GM23338 (cell line): ENCODE results near the gene DYSF. TPM values are rescaled to one million over a fixed set of nuclear protein-coding genes. Genes with fewer than 3 reads are reported as not detected.
A peak's percentile ranks its signal among the peaks of the same experiment; 100 is the strongest.

ENCODE experiments used
- ATAC-seq: fragments of 200-7000 bp; cut with Tn5 transposase; 3 replicates; pipeline ENCODE4 v1.9.1; 2020
- DNase-seq: peaks from one replicate; pipeline ENCODE4 v3.0.0-alpha.2; 2015; ENCODE audit warnings: low spot score
- H2AFZ ChIP-seq: fragments of 200-600 bp; sonication (generic); 2 replicates; pipeline ENCODE4 v1.8.0; 2016; ENCODE audit warnings: antibody characterized with exemption, mild to moderate bottlenecking, moderate library complexity
- H3F3A ChIP-seq: fragments of 200-600 bp; sonication (generic); replicated peaks from 2 replicates; pipeline ENCODE4 v1.8.0; 2017; ENCODE audit warnings: antibody characterized with exemption, mixed run types, low read depth
- H3K27ac ChIP-seq: fragments of 200-600 bp; sonication (generic); 2 replicates; pipeline ENCODE4 v1.6.1; 2016; ENCODE audit warnings: low read depth
- H3K27me3 ChIP-seq: fragments of 200-600 bp; sonication (generic); 2 replicates; pipeline ENCODE4 v1.8.0; 2016; ENCODE audit warnings: mild to moderate bottlenecking, mixed run types, moderate library complexity; ENCODE audit not compliant: insufficient read depth
- H3K36me3 ChIP-seq: fragments of 200-600 bp; sonication (generic); 2 replicates; pipeline ENCODE4 v1.8.0; 2016; ENCODE audit warnings: mild to moderate bottlenecking; ENCODE audit not compliant: insufficient read depth
- H3K4me1 ChIP-seq: fragments of 200-600 bp; sonication (generic); 2 replicates; pipeline ENCODE4 v1.8.0; 2016; ENCODE audit warnings: mild to moderate bottlenecking, moderate library complexity; ENCODE audit not compliant: insufficient read depth
- H3K4me2 ChIP-seq: fragments of 200-600 bp; sonication (generic); 2 replicates; pipeline ENCODE4 v1.7.1; 2017; ENCODE audit warnings: mixed run types
- H3K4me3 ChIP-seq: fragments of 200-600 bp; sonication (generic); 2 replicates; pipeline ENCODE4 v1.6.1; 2016; ENCODE audit warnings: mixed run types
- H3K79me2 ChIP-seq: fragments of 200-600 bp; sonication (generic); replicated peaks from 2 replicates; pipeline ENCODE4 v1.8.0; 2017; ENCODE audit warnings: mild to moderate bottlenecking; ENCODE audit not compliant: insufficient read depth
- H3K9me2 ChIP-seq: fragments of 200-600 bp; sonication (generic); 2 replicates; pipeline ENCODE4 v1.8.0; 2017; ENCODE audit not compliant: insufficient read depth
- H4K20me1 ChIP-seq: fragments of 200-600 bp; sonication (generic); replicated peaks from 2 replicates; pipeline ENCODE4 v1.8.0; 2017; ENCODE audit warnings: mild to moderate bottlenecking; ENCODE audit not compliant: insufficient read depth
- H3K27ac Mint-ChIP-seq: 2 replicates; pipeline ENCODE4 v1.8.0; 2020; ENCODE audit warnings: inconsistent platforms, mild to moderate bottlenecking, moderate library complexity, mixed read lengths
- H3K27me3 Mint-ChIP-seq: 3 replicates; pipeline ENCODE4 v1.8.0; 2022; ENCODE audit warnings: low read depth, mild to moderate bottlenecking, moderate library complexity, mixed read lengths, inconsistent platforms; ENCODE audit not compliant: insufficient read depth, poor library complexity
- H3K36me3 Mint-ChIP-seq: 3 replicates; pipeline ENCODE4 v1.8.0; 2021; ENCODE audit warnings: low read depth, mild to moderate bottlenecking, inconsistent platforms, moderate library complexity, mixed read lengths
- H3K4me1 Mint-ChIP-seq: 3 replicates; pipeline ENCODE4 v1.8.0; 2020; ENCODE audit warnings: mild to moderate bottlenecking, inconsistent platforms, mixed read lengths
- H3K4me3 Mint-ChIP-seq: 3 replicates; pipeline ENCODE4 v1.8.0; 2021; ENCODE audit warnings: moderate library complexity, mild to moderate bottlenecking, inconsistent platforms, mixed read lengths
- H3K9me3 Mint-ChIP-seq: 3 replicates; pipeline ENCODE4 v1.8.0; 2020; ENCODE audit warnings: moderate library complexity, mild to moderate bottlenecking, inconsistent platforms, mixed read lengths
- CTCF ChIP-seq, 2 experiments: fragments of 200-600 bp in 1 of 2; sonication (generic) in 1 of 2; conservative IDR thresholded peaks; 2 replicates each; pipeline versions ENCODE4 v1.5.1 to v1.6.1; 2016 to 2017; ENCODE audit warnings: antibody characterized with exemption in 2 of 2, low read depth in 2 of 2, mild to moderate bottlenecking in 2 of 2, moderate library complexity in 1 of 2
- EZH2 ChIP-seq: fragments of 200-600 bp; sonication (generic); IDR thresholded peaks from one replicate; pipeline ENCODE4 v1.8.0; 2017; ENCODE audit warnings: antibody characterized with exemption, mild to moderate bottlenecking, low read depth; ENCODE audit not compliant: unreplicated experiment
- JUNB ChIP-seq: IDR thresholded peaks from one replicate; pipeline ENCODE4 v1.6.1; 2016; ENCODE audit warnings: antibody characterized with exemption; ENCODE audit not compliant: unreplicated experiment
- ZNF462 ChIP-seq: fragments of 250-450 bp; sonication (Bioruptor Pico); IDR thresholded peaks from 2 replicates; pipeline ENCODE4 v1.5.0; 2020; ENCODE audit warnings: mild to moderate bottlenecking, moderate library complexity
- polyA plus RNA-seq: library from polyadenylated mRNA; unstranded; fragments of >200 nt; fragmentation: Nextera tagmentation; extraction: Ambion mirVana; gene quantifications from 2 replicates; pipeline ENCODE4 v1.2.1, GENCODE V29; 2016
- total RNA-seq: library from RNA; depleted of rRNA; stranded (reverse); fragments of >200 nt; shearing (Covaris generic); gene quantifications from 2 replicates; pipeline ENCODE4 v1.2.3, GENCODE V29; 2014
- TF ChIP-seq, protein P1 (sequence below): IDR thresholded peaks from 2 replicates; pipeline ENCODE4 v1.6.1; 2016; ENCODE audit warnings: antibody characterized with exemption
- TF ChIP-seq, protein P2 (sequence below): IDR thresholded peaks from one replicate; pipeline ENCODE4 v1.6.1; 2018; ENCODE audit warnings: antibody characterized with exemption; ENCODE audit not compliant: unreplicated experiment

Gene DYSF
- total and polyA plus RNA-seq, 2 experiments from 2014 or later: 7.3 to 21.3 TPM

DNA sequence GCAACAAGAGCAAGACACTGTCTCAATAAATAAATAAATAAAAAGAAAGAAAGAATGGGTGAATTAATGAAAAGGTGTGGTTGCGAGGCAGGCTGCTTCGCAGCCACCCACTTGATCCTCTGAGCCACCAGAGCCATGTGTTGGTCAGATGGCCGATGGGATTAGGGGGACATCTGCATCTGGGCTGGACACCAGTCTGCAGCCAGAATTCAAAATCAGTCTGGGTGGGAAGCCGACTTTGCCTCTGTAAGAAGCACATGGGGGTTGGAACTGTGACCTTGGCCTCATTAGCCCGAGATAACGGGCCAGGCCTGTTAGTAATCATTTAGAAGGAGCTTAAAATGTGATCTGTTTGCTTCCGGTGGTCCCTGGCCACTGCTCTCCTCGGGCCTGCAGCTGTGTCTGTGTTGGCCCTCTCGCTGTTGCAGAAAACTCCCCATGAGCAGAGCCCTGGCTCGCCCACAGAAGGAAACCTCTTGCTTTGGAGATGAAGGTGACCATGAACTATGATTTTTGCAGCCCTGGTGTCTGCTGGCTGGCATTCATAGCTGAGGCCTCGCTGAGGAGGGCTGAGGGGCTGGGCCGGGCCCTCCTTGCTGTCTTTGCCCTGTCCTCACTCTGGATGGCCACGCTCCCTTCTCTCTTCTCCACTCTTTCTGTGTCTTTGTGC, 94.4 kb downstream of the DYSF start (continued):
- TF ChIP-seq ZNF462 (CRISPR knock-in tag) (no peak), EZH2 (no peak), JUNB (no peak)
- TF ChIP-seq, protein P1, sequence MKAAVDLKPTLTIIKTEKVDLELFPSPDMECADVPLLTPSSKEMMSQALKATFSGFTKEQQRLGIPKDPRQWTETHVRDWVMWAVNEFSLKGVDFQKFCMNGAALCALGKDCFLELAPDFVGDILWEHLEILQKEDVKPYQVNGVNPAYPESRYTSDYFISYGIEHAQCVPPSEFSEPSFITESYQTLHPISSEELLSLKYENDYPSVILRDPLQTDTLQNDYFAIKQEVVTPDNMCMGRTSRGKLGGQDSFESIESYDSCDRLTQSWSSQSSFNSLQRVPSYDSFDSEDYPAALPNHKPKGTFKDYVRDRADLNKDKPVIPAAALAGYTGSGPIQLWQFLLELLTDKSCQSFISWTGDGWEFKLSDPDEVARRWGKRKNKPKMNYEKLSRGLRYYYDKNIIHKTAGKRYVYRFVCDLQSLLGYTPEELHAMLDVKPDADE: no peak

DNA sequence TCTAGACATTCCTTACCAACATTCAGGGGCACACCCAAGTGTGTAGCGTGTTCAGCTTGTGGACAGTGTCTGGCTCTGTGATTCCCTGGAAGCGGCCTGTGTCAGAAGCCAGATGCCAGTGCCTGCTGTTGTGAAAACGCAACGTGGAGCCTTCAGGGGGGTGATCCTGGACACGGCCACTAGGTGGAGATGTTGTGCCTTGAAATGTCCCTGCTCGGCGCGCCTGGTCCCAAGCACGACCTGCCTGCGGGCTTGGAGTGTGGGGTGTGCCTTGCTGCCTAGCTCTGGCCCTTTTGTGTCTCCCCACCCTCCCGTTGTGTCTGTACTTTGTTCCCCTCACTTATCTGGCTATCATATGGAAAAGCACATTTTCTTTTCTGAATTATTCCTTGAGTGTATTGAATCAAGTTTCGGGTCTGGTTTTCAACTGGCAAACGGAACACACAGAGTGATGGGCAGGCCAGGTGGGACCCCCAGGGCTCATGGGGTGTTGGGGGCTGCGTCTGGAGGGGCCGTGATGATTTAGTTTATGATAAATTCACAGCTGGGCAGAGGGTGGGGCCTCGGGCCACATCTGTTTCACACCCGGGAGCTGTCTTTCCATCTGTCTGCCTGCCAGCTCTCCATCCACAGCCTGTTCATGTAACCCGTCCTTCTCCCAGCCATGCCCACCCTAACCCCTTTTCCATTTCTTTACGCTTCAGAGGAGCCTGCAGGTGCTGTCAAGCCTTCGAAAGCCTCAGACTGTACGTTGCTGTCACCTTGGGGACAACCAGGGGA, 95.5 kb downstream of the DYSF start:
- no peak overlapping the region for H3K4me2 ChIP-seq
- H3K27me3 Mint-ChIP-seq: peaks cover 11% of the 10 kb centered on the region
- DNase-seq: peak; percentile 88

More for the DNA sequence above, 95.5 kb downstream of the DYSF start:
- peaks cover 16% of the 10 kb centered on the region for H3K36me3 Mint-ChIP-seq
- no peaks in the 10 kb centered on the region for H3K4me1 ChIP-seq
- no peak overlapping the region for H3K4me3 ChIP-seq
- H3F3A ChIP-seq: no peaks in the 10 kb centered on the region
- H3K36me3 ChIP-seq: no peaks in the 10 kb centered on the region
- ATAC-seq: peak; percentile 82
- H3K9me3 Mint-ChIP-seq: peaks cover 6% of the 10 kb centered on the region
- no peak overlapping the region for H2AFZ ChIP-seq
- no peak overlapping the region for H3K27ac Mint-ChIP-seq
- H3K4me1 Mint-ChIP-seq: peaks cover 3% of the 10 kb centered on the region; the same call in 2 of the 3 replicates
- no peak overlapping the region for H3K27ac ChIP-seq
- no peaks in the 10 kb centered on the region for H4K20me1 ChIP-seq
- H3K27me3 ChIP-seq: no peaks in the 10 kb centered on the region
- TF ChIP-seq, protein P2, sequence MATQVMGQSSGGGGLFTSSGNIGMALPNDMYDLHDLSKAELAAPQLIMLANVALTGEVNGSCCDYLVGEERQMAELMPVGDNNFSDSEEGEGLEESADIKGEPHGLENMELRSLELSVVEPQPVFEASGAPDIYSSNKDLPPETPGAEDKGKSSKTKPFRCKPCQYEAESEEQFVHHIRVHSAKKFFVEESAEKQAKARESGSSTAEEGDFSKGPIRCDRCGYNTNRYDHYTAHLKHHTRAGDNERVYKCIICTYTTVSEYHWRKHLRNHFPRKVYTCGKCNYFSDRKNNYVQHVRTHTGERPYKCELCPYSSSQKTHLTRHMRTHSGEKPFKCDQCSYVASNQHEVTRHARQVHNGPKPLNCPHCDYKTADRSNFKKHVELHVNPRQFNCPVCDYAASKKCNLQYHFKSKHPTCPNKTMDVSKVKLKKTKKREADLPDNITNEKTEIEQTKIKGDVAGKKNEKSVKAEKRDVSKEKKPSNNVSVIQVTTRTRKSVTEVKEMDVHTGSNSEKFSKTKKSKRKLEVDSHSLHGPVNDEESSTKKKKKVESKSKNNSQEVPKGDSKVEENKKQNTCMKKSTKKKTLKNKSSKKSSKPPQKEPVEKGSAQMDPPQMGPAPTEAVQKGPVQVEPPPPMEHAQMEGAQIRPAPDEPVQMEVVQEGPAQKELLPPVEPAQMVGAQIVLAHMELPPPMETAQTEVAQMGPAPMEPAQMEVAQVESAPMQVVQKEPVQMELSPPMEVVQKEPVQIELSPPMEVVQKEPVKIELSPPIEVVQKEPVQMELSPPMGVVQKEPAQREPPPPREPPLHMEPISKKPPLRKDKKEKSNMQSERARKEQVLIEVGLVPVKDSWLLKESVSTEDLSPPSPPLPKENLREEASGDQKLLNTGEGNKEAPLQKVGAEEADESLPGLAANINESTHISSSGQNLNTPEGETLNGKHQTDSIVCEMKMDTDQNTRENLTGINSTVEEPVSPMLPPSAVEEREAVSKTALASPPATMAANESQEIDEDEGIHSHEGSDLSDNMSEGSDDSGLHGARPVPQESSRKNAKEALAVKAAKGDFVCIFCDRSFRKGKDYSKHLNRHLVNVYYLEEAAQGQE: no peak
- peak; percentile 76 to 94 for TF ChIP-seq CTCF (conservative IDR thresholded peaks at IDR 0.05; ENCODE audit: low read depth in 2 of 2)
- no peak overlapping the region for H3K4me3 Mint-ChIP-seq
- H3K9me2 ChIP-seq: no peaks in the 10 kb centered on the region
- no peaks in the 10 kb centered on the region for H3K79me2 ChIP-seq
